Vagina (tissue), 2 donors: ENCODE data around the gene NIPAL4.

Source experiments
- POLR2A ChIP-seq, 2 donors: fragments of 450-650 bp; IDR thresholded peaks; one replicate each; pipeline ENCODE4 v1.6.1; 2017; ENCODE audit warnings: antibody characterized with exemption in 2 of 2, mild to moderate bottlenecking in 2 of 2, moderate library complexity in 2 of 2
- TF ChIP-seq, protein P1 (sequence below), 3 experiments: fragments of 450-650 bp in 2 of 3; fragments of 200-600 bp in 1 of 3; sonication (generic) in 1 of 3; IDR thresholded peaks; one replicate each; pipeline ENCODE4 v1.5.1; 2017 to 2019; ENCODE audit warnings: antibody characterized with exemption in 3 of 3, mild to moderate bottlenecking in 2 of 3, moderate library complexity in 2 of 3

DNA sequence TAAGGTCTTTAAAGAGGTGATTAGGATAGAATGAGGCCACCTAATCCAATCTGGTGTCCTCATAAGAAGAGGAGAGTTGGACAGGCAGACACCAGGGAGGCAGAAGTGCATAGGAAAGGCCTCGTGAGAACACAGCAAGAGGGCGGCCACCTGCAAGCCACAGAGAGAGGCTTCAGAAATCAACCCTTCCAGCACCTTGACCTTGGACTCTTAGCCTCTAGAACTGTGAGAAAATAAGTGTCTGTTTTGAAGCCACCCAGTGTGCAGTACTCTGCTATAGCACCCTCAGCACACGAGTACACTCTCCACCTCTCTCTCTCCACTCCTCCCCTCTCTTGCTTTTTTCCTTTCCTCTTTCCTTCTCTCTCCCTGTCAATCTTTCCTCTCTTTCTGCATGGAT, 26.8 kb downstream of the NIPAL4 start:
- TF ChIP-seq, protein P1, sequence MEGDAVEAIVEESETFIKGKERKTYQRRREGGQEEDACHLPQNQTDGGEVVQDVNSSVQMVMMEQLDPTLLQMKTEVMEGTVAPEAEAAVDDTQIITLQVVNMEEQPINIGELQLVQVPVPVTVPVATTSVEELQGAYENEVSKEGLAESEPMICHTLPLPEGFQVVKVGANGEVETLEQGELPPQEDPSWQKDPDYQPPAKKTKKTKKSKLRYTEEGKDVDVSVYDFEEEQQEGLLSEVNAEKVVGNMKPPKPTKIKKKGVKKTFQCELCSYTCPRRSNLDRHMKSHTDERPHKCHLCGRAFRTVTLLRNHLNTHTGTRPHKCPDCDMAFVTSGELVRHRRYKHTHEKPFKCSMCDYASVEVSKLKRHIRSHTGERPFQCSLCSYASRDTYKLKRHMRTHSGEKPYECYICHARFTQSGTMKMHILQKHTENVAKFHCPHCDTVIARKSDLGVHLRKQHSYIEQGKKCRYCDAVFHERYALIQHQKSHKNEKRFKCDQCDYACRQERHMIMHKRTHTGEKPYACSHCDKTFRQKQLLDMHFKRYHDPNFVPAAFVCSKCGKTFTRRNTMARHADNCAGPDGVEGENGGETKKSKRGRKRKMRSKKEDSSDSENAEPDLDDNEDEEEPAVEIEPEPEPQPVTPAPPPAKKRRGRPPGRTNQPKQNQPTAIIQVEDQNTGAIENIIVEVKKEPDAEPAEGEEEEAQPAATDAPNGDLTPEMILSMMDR (IDR thresholded peaks at IDR 0.05), result no peak
- no peak for TF ChIP-seq POLR2A (IDR thresholded peaks at IDR 0.05)
